ENCODE measurements around the gene TRIP11. TPM values are rescaled to one million over a fixed set of nuclear protein-coding genes. Genes with fewer than 3 reads are reported as not detected.

Gene TRIP11
- total RNA-seq, 2 donors from 2014 or later: 54.2 to 59.2 TPM

GRCh38 chr14:92014040-92014439 lies 25.8 kb downstream of the TRIP11 start:
- intact Hi-C loops (cut with DNase I): no loop called here
- ATAC-seq (no peak), DNase-seq (no peak)

GRCh38 chr14:92012121-92012748 lies 27.6 kb downstream of the TRIP11 start:
- ATAC-seq: no peak
- no peak for DNase-seq
- intact Hi-C loops (cut with DNase I): no loop called here

- DNase-seq: no peak
- intact Hi-C loops (cut with DNase I): no loop called here
- no peak for ATAC-seq
These were observed 29.2 kb downstream of the TRIP11 start for GRCh38 chr14:92010644-92011043.

DNA sequence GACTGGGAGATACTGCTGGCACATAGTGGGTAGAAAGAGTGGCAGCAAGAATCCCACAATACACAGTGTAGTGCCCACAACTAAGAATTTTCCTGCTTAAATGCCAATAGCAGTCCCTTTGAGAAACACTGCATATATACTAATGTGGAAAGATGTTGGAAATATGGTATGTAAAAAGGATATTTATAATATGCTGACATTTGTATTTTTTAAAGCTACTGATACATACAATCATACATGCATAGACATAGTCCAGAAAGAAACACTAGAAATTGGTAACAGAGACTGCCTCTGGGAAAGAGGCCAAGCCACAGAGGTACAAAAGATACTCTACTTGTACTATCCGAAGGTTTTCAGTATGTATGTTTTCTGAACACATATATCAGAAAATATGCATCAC lies 30.3 kb downstream of the TRIP11 start:
- DNase-seq: no peak
- intact Hi-C loops (cut with DNase I): no loop called here
- no peak for ATAC-seq

DNA sequence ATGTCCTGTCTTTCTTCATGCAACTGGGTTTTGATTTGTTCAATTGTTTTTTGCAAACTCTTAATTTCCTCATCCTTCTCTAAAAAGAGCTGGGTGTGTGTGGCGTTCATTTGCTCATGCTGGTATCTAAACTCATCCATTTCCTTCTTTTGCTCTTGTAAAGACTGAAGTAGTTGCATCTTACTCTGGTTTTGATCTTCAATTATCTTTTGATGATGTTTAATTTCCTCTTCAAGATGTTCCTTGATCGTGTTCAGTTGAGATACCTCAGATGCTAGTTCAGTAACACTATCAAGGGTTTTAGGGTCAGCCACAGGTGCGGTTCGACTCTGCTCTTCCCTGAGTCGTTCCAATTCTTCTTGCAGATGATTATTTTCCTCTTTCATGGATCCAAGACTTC lies 34.8 kb downstream of the TRIP11 start:
- intact Hi-C loops (cut with DNase I): no loop called here
- ATAC-seq (no peak), DNase-seq (no peak)

- ATAC-seq (no peak), DNase-seq (no peak)
- intact Hi-C loops (cut with DNase I): no loop called here
These were observed 35.8 kb downstream of the TRIP11 start for GRCh38 chr14:92004062-92004461.

DNA sequence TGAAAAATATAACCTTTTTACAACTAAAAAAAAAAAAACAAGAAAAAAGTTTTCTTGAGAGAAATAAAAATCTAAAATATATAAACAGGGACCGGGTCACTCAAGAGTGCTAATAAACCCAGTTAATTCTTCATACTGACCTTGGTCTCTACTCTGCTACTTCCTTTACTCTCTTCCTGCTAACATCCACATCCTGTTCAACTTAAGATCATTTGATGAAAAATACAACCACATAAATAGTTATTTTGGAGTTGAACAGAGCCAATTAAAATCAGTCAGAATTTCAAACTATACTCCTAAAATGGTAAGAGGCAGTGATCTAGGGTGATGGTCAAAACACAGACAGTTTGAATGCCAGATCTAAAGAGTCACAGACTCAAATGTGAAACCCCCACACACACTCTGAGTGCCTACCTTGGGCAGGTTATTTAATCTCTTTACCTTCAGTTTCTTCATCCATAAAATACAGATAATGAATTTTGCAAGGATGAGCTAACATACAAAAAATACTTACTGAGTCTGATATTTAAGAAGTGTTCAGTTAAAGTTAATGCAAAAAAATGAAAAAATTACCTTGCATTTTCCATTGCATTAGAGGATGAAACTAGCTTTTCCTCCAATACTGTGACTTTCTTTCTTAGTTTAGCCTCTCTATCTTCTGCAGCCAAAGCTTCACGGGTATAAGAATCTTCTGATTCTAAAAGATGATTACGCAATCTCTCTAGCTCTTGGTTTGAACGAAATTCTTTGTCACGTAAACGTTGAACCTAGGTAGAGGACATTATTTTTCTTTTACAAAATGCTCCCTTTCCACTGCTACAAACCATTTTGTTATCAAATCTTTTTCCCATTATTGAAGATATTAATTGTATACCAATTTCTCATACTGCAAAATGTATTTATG lies 40.9 kb downstream of the TRIP11 start:
- DNase-seq (no peak), ATAC-seq (no peak)
- intact Hi-C loops (cut with DNase I): no loop called here

GRCh38 chr14:91997492-91997891 lies 42.4 kb downstream of the TRIP11 start:
- ATAC-seq: no peak
- intact Hi-C loops (cut with DNase I): no loop called here

GRCh38 chr14:91996948-91997371 lies 42.9 kb downstream of the TRIP11 start:
- DNase-seq (no peak), ATAC-seq (peak; percentile 38 to 53)
- intact Hi-C loops (cut with DNase I): no loop called here

More at GRCh38 chr14:91997492-91997891, 42.4 kb downstream of the TRIP11 start:
- no peak for DNase-seq

GRCh38 chr14:91987192-91987591 lies 52.7 kb downstream of the TRIP11 start:
- ATAC-seq (peak in 1 of 2 donors; percentile 39), DNase-seq (peak; percentile 35)
- intact Hi-C loops (cut with DNase I): no loop called here

DNA sequence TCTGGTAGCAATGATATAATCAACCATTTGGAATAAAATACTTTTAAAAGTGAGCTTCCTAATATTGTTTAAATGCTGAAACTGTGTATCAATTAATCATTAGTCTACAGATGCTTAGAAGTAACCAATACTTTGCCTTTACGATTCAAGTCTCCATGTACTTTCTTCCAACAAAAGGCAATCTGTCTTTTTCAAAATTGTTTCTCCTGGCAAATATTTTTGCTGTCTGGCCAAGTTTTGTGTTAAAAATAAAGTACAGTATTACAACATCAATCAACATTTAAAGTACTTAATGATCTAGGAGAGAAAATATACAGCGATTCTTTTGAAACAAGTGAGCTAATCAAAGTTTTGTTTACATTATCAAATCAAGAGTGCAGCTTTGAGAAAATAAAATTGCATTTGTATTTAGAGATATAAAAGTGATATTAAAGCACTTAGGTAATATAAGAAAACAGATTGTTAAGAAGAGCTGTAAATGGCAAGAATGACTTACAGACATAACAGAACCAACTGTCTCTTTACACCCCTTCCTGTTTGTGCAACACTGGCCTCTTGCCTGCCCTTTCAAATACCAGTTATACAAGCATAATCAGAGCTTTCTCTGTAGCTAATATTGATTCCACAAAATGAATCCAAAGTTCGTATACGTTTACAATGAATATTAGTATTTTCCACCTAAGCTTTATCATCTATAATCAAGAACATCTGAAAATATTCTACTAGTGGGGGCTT lies 54.2 kb downstream of the TRIP11 start:
- ATAC-seq: peak in 1 of 2 donors; percentile 51
- DNase-seq: no peak
- intact Hi-C loops (cut with DNase I): no loop called here

DNA sequence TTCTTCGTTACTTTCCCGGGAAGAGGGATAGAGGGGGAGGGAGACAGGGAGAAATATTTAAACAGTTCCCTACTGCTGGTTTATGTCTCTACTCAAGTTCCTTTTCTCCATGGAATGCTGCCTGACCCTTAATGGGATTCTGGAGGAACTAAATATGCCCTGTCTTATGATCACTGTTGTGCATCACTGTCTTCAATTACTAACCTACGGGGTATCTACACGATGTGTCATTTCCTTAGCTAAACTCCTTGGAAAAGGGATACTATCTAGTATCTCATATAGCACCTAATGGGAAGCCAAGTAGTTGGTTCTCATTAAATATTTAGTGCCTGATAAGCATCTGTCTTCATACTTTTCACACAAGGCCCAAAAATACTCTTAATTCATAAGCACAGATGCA lies 54.9 kb downstream of the TRIP11 start:
- DNase-seq: no peak
- ATAC-seq: no peak
- intact Hi-C loops (cut with DNase I): no loop called here

GRCh38 chr14:91983588-91983987 lies 56.3 kb downstream of the TRIP11 start:
- no peak for DNase-seq
- ATAC-seq: no peak
- intact Hi-C loops (cut with DNase I): no loop called here

GRCh38 chr14:91980157-91980556 lies 59.7 kb downstream of the TRIP11 start:
- DNase-seq: no peak
- intact Hi-C loops (cut with DNase I): no loop called here
- ATAC-seq: peak in 1 of 2 donors; percentile 94

DNA sequence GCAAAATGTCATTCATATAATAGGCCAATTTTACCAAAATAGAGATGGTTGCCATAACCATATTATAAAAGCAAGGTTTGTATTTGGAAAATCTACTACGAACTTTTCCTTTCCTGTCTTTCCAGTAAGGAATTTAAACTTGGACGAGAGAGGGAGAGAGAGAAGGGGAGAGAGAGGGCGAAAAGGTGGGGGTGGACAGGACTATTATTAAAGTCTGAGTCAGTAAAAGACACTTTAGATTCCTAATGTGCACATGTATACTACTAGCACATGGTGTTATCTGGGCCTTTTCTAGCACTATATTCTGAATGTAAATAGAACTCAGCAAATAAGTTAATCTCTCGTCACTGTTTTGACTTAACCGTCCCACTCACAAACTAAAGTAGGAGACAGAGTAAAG lies 62.0 kb downstream of the TRIP11 start:
- ATAC-seq (peak in 1 of 2 donors; percentile 49), DNase-seq (no peak)
- intact Hi-C loops (cut with DNase I): no loop called here

DNA sequence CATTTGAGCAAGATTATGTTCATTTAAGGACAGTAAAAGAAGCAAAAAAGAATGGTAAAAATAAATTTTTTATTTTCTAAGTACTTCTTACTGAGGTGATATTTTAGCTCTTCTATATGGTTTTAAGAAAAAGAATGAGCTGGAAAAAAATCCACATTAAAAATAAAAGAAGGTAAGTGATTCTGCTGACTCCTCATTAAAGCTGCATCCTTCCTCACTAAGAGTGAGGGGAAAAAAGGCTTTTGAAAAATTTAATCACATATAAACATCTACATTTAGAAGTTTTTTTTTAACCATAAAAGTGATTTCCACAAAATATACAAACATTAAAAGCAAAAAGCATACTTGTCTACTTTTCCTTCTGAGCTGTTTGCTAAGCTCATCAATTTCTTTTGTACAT lies 64.1 kb downstream of the TRIP11 start:
- no peak for ATAC-seq
- intact Hi-C loops (cut with DNase I): no loop called here

GRCh38 chr14:91971188-91971778 lies 68.6 kb downstream of the TRIP11 start:
- DNase-seq (no peak), ATAC-seq (no peak)
- intact Hi-C loops (cut with DNase I): no loop called here

More for the DNA sequence above, 64.1 kb downstream of the TRIP11 start:
- DNase-seq: no peak

GRCh38 chr14:91968280-91968679 lies 71.6 kb downstream of the TRIP11 start:
- ATAC-seq: no peak
- intact Hi-C loops (cut with DNase I): no loop called here
- no peak for DNase-seq

- no peak for DNase-seq
- ATAC-seq: no peak
- intact Hi-C loops (cut with DNase I): no loop called here
These were observed 75.1 kb downstream of the TRIP11 start for GRCh38 chr14:91964724-91965123.

- DNase-seq (no peak), ATAC-seq (no peak)
- intact Hi-C loops (cut with DNase I): no loop called here
These were observed 75.8 kb downstream of the TRIP11 start for GRCh38 chr14:91964011-91964410.
